GM10266 (cell line): Measurements from ENCODE around the gene KCND1.

ENCODE experiments used
- DNase-seq: peaks from one replicate; pipeline ENCODE4 v3.0.0; 2012; ENCODE audit errors: extremely low spot score
- TF ChIP-seq, protein P1 (sequence below): IDR thresholded peaks from 2 replicates; pipeline ENCODE4 v1.5.1; 2012; ENCODE audit warnings: mild to moderate bottlenecking, low read depth; ENCODE audit not compliant: control insufficient read depth, insufficient read depth; ENCODE audit errors: missing control alignments

Gene KCND1

DNA sequence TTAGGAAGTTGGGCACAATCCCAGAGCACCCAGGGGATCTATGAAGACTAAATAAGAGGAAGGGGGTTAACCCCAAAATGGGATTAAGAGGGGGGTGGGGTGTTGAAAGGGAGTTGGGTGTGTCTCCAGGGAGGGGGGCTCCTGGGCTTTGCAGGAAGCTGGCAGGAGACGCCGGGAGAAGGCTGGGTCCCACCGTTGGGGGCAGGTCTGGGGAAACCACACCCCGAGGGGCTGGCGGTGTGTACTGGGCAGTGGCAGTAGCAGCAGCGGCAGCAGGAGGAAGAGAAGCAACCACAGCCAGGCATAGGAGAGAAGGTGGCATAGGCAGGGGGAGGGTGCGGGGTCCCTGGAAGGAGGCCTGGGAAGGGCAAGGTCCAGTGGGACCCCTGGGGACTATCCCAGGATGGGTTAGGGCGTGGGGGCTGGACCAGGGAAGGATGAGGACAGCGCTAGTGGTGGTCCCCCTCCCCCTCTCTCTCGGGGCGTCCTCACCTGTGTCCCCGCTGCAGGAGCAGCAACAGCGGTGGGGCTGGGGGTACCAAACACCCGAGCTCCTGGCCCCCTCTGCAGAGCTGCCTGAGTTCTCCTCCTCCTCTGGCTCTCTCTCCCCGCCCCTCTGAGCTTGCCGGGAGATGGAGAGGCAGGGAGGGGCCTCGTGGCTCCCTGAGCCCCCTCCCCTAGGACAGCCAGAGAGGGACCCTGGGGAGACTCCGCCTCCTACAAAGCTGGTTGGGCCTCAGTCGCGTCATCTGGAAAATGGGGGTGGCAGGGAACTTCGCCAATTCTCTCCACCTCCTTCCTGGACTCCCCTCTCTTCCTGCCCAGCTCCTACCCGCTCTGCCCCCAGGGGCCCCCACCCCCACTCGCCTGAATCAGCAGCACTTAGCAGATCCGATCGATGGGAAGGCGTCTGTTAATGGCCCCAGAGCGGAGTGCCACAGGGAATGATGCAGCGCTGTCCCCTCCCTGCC is at the start of gene KCND1:
Gene KCND1, minus strand, starts transcription at position 596 of the 971 bp plus-strand sequence. CDS start 1,573 bp downstream, outside the sequence.
- no peak for DNase-seq
- TF ChIP-seq, protein P1, sequence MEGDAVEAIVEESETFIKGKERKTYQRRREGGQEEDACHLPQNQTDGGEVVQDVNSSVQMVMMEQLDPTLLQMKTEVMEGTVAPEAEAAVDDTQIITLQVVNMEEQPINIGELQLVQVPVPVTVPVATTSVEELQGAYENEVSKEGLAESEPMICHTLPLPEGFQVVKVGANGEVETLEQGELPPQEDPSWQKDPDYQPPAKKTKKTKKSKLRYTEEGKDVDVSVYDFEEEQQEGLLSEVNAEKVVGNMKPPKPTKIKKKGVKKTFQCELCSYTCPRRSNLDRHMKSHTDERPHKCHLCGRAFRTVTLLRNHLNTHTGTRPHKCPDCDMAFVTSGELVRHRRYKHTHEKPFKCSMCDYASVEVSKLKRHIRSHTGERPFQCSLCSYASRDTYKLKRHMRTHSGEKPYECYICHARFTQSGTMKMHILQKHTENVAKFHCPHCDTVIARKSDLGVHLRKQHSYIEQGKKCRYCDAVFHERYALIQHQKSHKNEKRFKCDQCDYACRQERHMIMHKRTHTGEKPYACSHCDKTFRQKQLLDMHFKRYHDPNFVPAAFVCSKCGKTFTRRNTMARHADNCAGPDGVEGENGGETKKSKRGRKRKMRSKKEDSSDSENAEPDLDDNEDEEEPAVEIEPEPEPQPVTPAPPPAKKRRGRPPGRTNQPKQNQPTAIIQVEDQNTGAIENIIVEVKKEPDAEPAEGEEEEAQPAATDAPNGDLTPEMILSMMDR = no peak

- TF ChIP-seq, protein P1 = no peak
- no peak for DNase-seq
Measured at GRCh38 chrX:49019599-49020249, 48.1 kb upstream of the KCND1 start.

- DNase-seq = no peak
- TF ChIP-seq, protein P1 = no peak
Measured at GRCh38 chrX:49019050-49019449, 47.4 kb upstream of the KCND1 start.

GRCh38 chrX:49003696-49004095 is 32.1 kb upstream of the KCND1 start:
- no peak for DNase-seq
- TF ChIP-seq, protein P1 = no peak

GRCh38 chrX:49002091-49002935 is 30.7 kb upstream of the KCND1 start, which contains the start of gene GRIPAP1:
Gene GRIPAP1 (minus strand): TSS chrX:49002264. CDS start chrX:49002229, 35 bp downstream.
- TF ChIP-seq, protein P1 = no peak
- DNase-seq = peak; percentile 80

- peak; percentile 44 for DNase-seq
- TF ChIP-seq, protein P1 = no peak
Measured at GRCh38 chrX:49001521-49002090, 30.0 kb upstream of the KCND1 start.
